SK-N-DZ (cell line): Measurements from ENCODE around the gene ASTL.
A peak's percentile ranks its signal among the peaks of the same experiment; 100 is the strongest.

ENCODE experiments used
- DNase-seq: peaks from one replicate; pipeline ENCODE4 v3.0.0-alpha.2; 2015; ENCODE audit warnings: low spot score

The ASTL gene

GRCh38 chr2:96159084-96159830 lies 21.0 kb upstream of the ASTL start:
- DNase-seq = no peak

GRCh38 chr2:96158554-96158940 lies 20.2 kb upstream of the ASTL start:
- no peak for DNase-seq

GRCh38 chr2:96157649-96158553 lies 19.6 kb upstream of the ASTL start:
- DNase-seq = no peak

- no peak for DNase-seq
These were observed 18.8 kb upstream of the ASTL start for GRCh38 chr2:96156926-96157648.

DNA sequence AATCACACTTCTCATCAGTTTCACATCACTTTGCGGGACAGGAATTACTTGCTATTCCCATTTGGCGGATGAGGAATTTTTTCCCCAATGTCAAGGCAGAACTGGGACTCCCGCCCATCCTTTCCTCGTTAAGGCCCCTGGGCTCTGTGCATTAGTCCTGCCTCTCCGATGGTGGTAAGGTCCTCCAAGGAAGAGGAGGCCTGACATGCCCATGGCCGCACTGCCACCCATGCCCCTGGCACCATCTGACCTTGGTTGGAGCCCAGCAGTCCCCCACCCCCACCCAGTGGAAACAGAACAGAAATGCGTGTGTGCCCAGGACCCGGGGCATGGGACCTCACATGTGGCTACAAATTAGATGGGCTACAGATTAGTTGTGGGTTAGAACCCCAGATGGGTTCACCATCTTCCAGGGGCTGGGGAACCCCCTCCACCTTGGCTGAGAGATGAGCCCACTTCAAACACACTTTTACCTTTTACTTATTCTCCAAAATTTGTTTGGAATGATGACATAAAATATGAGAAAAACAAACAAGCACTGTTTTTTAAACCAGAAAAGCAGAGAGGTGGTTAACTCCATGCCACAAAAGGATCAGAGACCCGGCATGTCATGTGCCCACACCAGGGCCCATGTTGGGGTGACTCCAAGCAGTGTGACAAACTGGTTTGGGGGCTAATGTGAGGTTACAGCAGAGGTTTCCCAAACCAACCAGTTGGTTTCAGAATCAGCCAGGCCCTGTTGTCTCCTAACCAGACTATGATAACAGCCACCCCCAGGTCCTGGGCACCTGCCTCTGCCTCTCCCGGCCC lies 17.9 kb upstream of the ASTL start:
- DNase-seq = no peak

- DNase-seq = no peak
These were observed 16.4 kb upstream of the ASTL start for GRCh38 chr2:96154506-96155380.

GRCh38 chr2:96153991-96154431 lies 15.7 kb upstream of the ASTL start:
- DNase-seq = no peak

- no peak for DNase-seq
These were observed 15.0 kb upstream of the ASTL start for GRCh38 chr2:96153291-96153713.

- DNase-seq = peak; percentile 39
These were observed 14.2 kb upstream of the ASTL start for GRCh38 chr2:96152304-96153161.

DNA sequence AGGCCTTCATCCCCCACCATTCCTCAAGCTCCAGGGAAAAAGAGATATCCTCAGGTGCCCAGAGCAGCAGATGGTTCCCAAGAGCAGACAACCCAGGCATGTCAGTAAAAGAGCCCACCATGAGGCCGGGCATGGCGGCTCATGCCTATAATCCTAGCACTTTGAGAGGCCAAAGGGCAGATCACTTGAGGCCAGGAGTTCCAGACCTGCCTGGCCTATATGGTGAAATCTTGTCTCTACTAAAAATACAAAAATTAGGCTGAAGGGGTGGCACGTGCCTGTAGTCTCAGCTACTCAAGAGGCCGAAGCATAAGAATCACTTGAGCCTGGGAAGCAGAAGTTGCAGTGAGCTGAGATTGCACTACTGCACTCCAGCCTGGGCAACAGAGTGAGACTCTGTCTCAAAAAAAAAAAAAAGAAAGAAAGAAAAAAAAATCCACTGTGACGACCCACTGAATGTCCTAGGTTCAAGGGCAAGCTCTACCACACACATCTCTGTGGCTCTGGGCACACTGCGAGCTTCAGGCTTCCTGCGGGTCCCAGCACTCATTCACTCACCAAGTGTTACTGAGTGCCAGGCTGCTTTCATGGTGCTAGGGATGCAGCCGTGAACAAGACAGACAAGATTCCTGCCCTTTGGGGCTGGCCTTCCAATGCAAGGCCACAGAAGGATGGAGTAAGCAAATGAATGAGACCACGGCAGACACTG lies 13.4 kb upstream of the ASTL start:
- DNase-seq = no peak

DNA sequence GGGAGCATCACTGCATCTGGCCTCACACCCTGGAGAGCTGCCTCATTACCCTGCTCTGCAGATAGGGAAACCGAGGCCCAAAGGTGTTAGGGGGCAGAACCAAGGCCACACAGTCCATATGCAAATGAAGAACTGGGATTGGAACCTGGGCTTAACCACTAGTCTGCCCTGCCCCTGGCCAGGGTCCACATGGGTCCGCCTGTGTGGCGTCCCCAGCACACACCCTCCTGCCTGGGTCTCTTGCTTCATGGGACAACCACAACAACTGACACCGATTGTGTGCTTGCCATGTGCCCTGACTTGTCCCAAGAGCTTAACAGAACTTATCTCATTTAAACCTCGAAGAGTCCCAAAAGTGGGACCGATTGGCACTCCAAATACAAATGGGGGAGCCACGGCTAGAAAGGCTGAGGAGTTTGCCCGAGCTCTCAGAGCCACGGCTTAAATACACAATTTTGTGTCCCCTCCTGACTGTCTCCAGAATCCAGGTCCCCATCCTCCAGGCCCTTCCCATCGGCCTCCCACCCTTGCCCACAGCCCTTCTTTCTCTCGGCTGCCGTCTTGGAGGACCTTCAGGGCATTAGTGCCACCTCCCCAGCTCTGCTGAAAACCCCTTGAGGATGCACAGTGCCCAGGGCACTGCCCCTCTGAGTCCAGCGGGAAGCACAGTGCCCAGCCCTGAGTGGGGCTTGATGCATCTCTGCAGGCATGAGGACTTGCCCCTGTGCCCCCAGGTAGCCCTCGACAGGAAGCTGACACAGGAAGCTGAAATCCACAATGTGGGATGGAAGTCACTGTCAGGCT lies 12.7 kb upstream of the ASTL start:
- DNase-seq = no peak

- no peak for DNase-seq
These were observed 11.8 kb upstream of the ASTL start for GRCh38 chr2:96150007-96150640.

GRCh38 chr2:96148410-96149217 lies 10.3 kb upstream of the ASTL start:
- peak; percentile 94 for DNase-seq

- peak; percentile 56 for DNase-seq
These were observed 9.4 kb upstream of the ASTL start for GRCh38 chr2:96147593-96148201.

- peak; percentile 86 for DNase-seq
These were observed 8.7 kb upstream of the ASTL start for GRCh38 chr2:96146881-96147592.
